Activated naive CD8-positive, alpha-beta T cell treated with anti-CD3 and anti-CD28 coated beads for 36 hours (primary cell): ENCODE measurements around the gene ZNF529. TPM values are rescaled to one million over a fixed set of nuclear protein-coding genes. Genes with fewer than 3 reads are reported as not detected.
A peak's percentile ranks its signal among the peaks of the same experiment; 100 is the strongest.

ENCODE experiments used
- DNase-seq: peaks from one replicate; pipeline ENCODE4 v3.0.0; 2021
- H3K27ac Mint-ChIP-seq: one replicate; pipeline ENCODE4 v1.8.0; 2022; ENCODE audit warnings: mild to moderate bottlenecking, moderate library complexity, mixed read lengths
- H3K27me3 Mint-ChIP-seq: one replicate; pipeline ENCODE4 v1.8.0; 2022; ENCODE audit warnings: mild to moderate bottlenecking, mixed read lengths
- H3K36me3 Mint-ChIP-seq: one replicate; pipeline ENCODE4 v1.8.0; 2021; ENCODE audit warnings: mild to moderate bottlenecking, mixed read lengths
- H3K4me1 Mint-ChIP-seq: one replicate; pipeline ENCODE4 v1.8.0; 2021; ENCODE audit warnings: mixed read lengths
- H3K4me3 Mint-ChIP-seq: one replicate; pipeline ENCODE4 v1.8.0; 2022; ENCODE audit warnings: mild to moderate bottlenecking, moderate library complexity, mixed read lengths
- H3K9me3 Mint-ChIP-seq: one replicate; pipeline ENCODE4 v1.8.0; 2022; ENCODE audit warnings: mixed read lengths
- total RNA-seq, 2 experiments: library from RNA; stranded (reverse); gene quantifications; one replicate each; pipeline ENCODE4 v1.2.3, GENCODE V29; 2021

ZNF529 gene
- total RNA-seq, 2 experiments from 2014 or later, result 15.0 to 15.2 TPM

DNA sequence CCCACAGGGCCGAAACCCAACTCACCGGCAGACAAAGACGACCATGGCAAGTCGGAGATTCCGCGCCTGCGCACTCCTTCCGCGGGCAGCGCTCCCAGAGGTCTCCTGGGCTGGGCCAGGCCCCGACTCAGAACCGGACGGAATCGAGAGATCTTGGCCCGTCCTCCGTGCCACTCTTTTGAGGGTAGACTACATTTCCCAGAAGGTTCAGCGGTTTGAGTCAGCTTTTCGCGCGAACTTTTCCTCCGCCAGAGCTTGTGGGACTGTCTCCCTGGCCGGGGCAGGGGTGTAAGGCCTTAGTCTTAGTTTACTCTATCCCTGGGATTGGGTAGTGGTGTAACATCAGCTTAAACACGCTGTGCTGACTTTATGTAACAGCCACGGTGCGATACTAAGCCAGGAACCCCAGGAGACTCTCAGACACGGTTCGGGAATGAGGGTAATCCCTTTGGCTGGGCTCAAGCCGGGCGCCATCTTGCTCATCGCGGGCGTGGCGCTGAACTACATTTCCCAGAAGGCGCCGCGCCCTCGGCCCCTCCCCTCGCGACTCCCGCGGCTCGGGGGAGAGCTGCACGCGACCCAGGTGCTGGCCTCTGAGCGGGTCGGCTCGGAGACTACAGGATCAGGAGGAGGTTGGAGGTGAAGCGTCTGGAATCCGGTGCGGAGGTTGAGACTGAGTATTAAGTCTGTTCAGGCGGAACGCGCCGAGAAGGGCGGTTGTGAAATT lies 44.7 kb downstream of the ZNF529 start, which contains the start of gene ZNF260:
TSS of gene ZNF260 (minus strand) at position 78 of the 727 bp plus-strand sequence. CDS start 13,033 bp downstream, outside the sequence.
- H3K27ac Mint-ChIP-seq, result peak within 1 kb of the TSS; percentile 97
- peaks cover 33% of the 10 kb centered on the region for H3K9me3 Mint-ChIP-seq
- H3K27me3 Mint-ChIP-seq, result no peaks in the 10 kb centered on the region
- DNase-seq, result peak; percentile 92
- H3K4me1 Mint-ChIP-seq, result peaks cover 18% of the 10 kb centered on the region
- peak within 1 kb of the TSS; percentile 98 for H3K4me3 Mint-ChIP-seq
- peaks cover 73% of the 10 kb centered on the region for H3K36me3 Mint-ChIP-seq

DNA sequence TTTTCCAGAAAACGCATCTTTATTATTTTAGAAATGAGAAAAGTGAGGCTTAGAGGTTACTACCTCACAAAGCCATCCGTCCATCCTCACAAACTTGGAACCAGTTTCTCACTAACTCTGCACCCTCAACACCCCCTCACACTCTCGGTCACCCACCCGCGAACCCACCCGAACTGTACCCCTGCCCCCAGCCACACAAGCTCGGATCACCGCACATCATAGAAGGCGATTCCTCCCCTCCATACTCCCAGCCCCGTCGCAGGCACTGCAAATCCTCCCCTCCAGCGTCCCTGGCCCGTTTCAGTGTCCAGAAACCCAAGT lies 45.3 kb downstream of the ZNF529 start:
- DNase-seq, result no peak
- Mint-ChIP-seq H3K36me3 (peaks cover 74% of the 10 kb centered on the region), H3K27me3 (no peaks in the 10 kb centered on the region), H3K4me1 (peaks cover 18% of the 10 kb centered on the region), H3K27ac (peak overlapping the region; percentile 97), H3K9me3 (peaks cover 35% of the 10 kb centered on the region), H3K4me3 (peak overlapping the region; percentile 98)

- H3K4me3 Mint-ChIP-seq, result peak overlapping the region; percentile 98
- H3K27me3 Mint-ChIP-seq, result no peaks in the 10 kb centered on the region
- peaks cover 74% of the 10 kb centered on the region for H3K36me3 Mint-ChIP-seq
- peaks cover 37% of the 10 kb centered on the region for H3K9me3 Mint-ChIP-seq
- peak overlapping the region; percentile 97 for H3K27ac Mint-ChIP-seq
- no peak for DNase-seq
- H3K4me1 Mint-ChIP-seq, result peaks cover 18% of the 10 kb centered on the region
Measured at GRCh38 chr19:36527341-36527740, 45.8 kb downstream of the ZNF529 start.

GRCh38 chr19:36526581-36526980 lies 46.5 kb downstream of the ZNF529 start:
- Mint-ChIP-seq H3K27me3 (no peaks in the 10 kb centered on the region), H3K36me3 (peaks cover 76% of the 10 kb centered on the region), H3K9me3 (peaks cover 35% of the 10 kb centered on the region), H3K27ac (no peak overlapping the region), H3K4me1 (peaks cover 18% of the 10 kb centered on the region), H3K4me3 (peak overlapping the region; percentile 47)
- DNase-seq, result no peak

DNA sequence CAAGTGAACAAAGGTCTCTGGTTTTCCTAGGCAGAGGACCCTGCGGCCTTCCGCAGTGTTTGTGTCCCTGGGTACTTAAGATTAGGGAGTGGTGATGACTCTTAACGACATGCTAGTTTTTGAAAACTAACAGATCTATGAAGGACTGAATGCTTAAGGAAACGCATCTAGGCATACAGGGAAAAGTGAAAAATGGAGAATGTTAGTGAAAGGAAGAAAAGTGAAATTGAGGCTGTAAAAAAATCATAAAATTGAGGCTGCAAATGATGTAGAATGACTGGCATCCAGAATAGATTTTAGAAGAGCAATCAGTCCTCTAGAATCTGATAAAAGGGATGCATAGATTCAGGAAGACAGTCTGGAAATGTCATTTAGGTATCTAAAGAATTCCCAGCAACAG lies 48.5 kb downstream of the ZNF529 start:
- Mint-ChIP-seq H3K4me3 (no peak overlapping the region), H3K27me3 (no peaks in the 10 kb centered on the region), H3K36me3 (peaks cover 82% of the 10 kb centered on the region), H3K9me3 (peaks cover 35% of the 10 kb centered on the region), H3K4me1 (peaks cover 18% of the 10 kb centered on the region), H3K27ac (no peak overlapping the region)
- DNase-seq, result no peak

DNA sequence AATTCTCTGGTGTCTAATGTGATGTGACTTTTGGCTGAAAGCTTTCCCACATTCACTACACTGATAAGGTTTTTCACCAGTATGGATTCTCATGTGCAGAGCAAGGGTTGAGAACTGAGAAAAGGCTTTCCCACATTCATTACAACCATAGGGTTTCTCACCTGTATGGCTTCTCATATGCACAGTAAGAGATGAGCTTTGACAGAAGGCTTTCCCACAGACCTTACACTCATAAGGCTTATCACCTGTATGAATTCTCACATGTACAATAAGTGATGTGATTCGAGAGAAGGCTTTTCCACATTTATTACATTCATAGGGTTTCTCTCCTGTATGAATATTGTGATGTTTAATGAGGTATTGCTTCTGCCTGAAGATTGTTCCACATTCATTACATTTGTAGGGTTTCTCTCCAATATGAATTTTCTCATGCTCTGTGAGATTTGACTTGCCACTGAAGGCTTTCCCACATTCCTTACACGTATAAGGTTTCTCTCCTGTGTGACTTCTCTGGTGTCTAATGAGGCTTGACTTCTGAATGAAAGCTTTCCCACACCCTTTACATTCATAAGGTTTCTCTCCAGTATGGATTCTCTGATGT lies 59.0 kb downstream of the ZNF529 start:
- no peak for DNase-seq
- peaks cover 56% of the 10 kb centered on the region for H3K9me3 Mint-ChIP-seq
- no peaks in the 10 kb centered on the region for H3K27me3 Mint-ChIP-seq
- peaks cover 74% of the 10 kb centered on the region for H3K36me3 Mint-ChIP-seq
- H3K27ac Mint-ChIP-seq, result no peak overlapping the region
- peak overlapping the region; percentile 7 for H3K4me3 Mint-ChIP-seq
- no peaks in the 10 kb centered on the region for H3K4me1 Mint-ChIP-seq

- no peak overlapping the region for H3K4me3 Mint-ChIP-seq
- no peaks in the 10 kb centered on the region for H3K4me1 Mint-ChIP-seq
- H3K36me3 Mint-ChIP-seq, result peaks cover 24% of the 10 kb centered on the region
- no peak overlapping the region for H3K27ac Mint-ChIP-seq
- H3K27me3 Mint-ChIP-seq, result no peaks in the 10 kb centered on the region
- H3K9me3 Mint-ChIP-seq, result peaks cover 27% of the 10 kb centered on the region
- no peak for DNase-seq
Measured at GRCh38 chr19:36508325-36508724, 64.8 kb downstream of the ZNF529 start.

DNA sequence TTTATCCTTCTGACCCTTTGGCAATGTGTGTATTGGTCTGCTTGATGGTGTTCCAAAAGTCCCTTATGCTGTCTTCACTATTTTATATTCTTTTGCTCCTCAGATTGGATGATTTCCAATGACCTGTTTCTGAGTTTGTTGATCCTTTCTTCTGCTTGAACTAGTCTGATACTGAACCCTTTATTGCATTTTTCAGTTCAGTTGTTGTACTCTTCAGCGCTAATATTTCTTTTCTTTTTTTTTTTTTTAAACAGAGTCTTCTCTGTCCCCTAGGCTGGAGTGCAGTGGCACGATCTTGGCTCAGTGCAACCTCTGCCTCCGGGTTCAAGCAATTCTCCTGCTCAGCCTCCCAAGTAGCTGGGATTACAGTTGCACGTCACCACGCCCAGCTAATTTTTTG lies 71.1 kb downstream of the ZNF529 start:
- H3K9me3 Mint-ChIP-seq, result peaks cover 27% of the 10 kb centered on the region

GRCh38 chr19:36497001-36497400 lies 76.1 kb downstream of the ZNF529 start:
- H3K4me1 Mint-ChIP-seq, result no peaks in the 10 kb centered on the region
- H3K36me3 Mint-ChIP-seq, result peaks cover 9% of the 10 kb centered on the region
- peaks cover 25% of the 10 kb centered on the region for H3K9me3 Mint-ChIP-seq
- no peak for DNase-seq
- no peak overlapping the region for H3K27ac Mint-ChIP-seq
- no peaks in the 10 kb centered on the region for H3K27me3 Mint-ChIP-seq
- no peak overlapping the region for H3K4me3 Mint-ChIP-seq

More for the DNA sequence above, 71.1 kb downstream of the ZNF529 start:
- H3K4me3 Mint-ChIP-seq, result no peak overlapping the region
- H3K27me3 Mint-ChIP-seq, result no peaks in the 10 kb centered on the region
- no peak overlapping the region for H3K27ac Mint-ChIP-seq
- peaks cover 16% of the 10 kb centered on the region for H3K36me3 Mint-ChIP-seq
- DNase-seq, result no peak
- no peaks in the 10 kb centered on the region for H3K4me1 Mint-ChIP-seq

Other genes with a start within 250 kb of the ZNF529 start
- 1 to 10 TPM in 1 of 2 experiments, under 1 TPM in 1; 0.66 to 1.2 TPM for gene ZFP14, start 194.1 kb downstream of the ZNF529 start, total RNA-seq
- gene ZFP82, start 154.6 kb downstream of the ZNF529 start, total RNA-seq, result 1 to 10 TPM; 5.2 to 5.7 TPM
- gene ZNF566, start 83.7 kb downstream of the ZNF529 start, total RNA-seq, result 1 to 10 TPM; 6.0 to 7.8 TPM
- gene ZNF260, start 45.0 kb downstream of the ZNF529 start, total RNA-seq, result 1 to 10 TPM; 6.2 to 8.3 TPM
- gene ZNF382, start 32.0 kb upstream of the ZNF529 start, total RNA-seq, result 1 to 10 TPM; 7.4 to 9.3 TPM
- 1 to 10 TPM; 7.2 to 8.3 TPM for gene ZNF461, start 93.5 kb upstream of the ZNF529 start, total RNA-seq
- gene ZNF567, start 114.3 kb upstream of the ZNF529 start, total RNA-seq, result 1 to 10 TPM; 8.0 to 9.4 TPM
- 10 to 100 TPM; 10.6 to 13.6 TPM for gene ZNF850, start 199.5 kb upstream of the ZNF529 start, total RNA-seq